Thymus (tissue), 11 donors: ENCODE data around the gene MYO7B. TPM values are rescaled to one million over a fixed set of nuclear protein-coding genes. Genes with fewer than 3 reads are reported as not detected.
A peak's percentile ranks its signal among the peaks of the same experiment; 100 is the strongest.

Experiments
- DNase-seq, 9 donors: peaks; one replicate each; pipeline ENCODE4 v3.0.0-alpha.2; 2013; ENCODE audit warnings: low spot score in 9 of 9, low read depth in 6 of 9, missing footprints in 1 of 9
- H3K27ac ChIP-seq, 2 donors: one replicate each; pipeline ENCODE4 v1.5.1; 2013; ENCODE audit warnings: control low read depth in 1 of 2, low read depth in 1 of 2, low read length in 1 of 2, mild to moderate bottlenecking in 1 of 2, moderate library complexity in 1 of 2
- H3K27me3 ChIP-seq, 2 donors: one replicate each; pipeline ENCODE4 v1.5.1; 2013; ENCODE audit warnings: low read length in 1 of 2; ENCODE audit not compliant: control insufficient read depth in 2 of 2, insufficient read depth in 1 of 2
- H3K36me3 ChIP-seq, 2 donors: one replicate each; pipeline ENCODE4 v1.5.1; 2013; ENCODE audit warnings: low read length in 1 of 2, mild to moderate bottlenecking in 1 of 2, moderate library complexity in 1 of 2; ENCODE audit not compliant: control insufficient read depth in 2 of 2, insufficient read depth in 2 of 2
- H3K4me1 ChIP-seq, 2 donors: one replicate each; pipeline ENCODE4 v1.5.1; 2013; ENCODE audit warnings: low read length in 2 of 2; ENCODE audit not compliant: control insufficient read depth in 2 of 2, insufficient read depth in 2 of 2
- H3K4me3 ChIP-seq, 2 donors: one replicate each; pipeline ENCODE4 v1.5.1; 2013; ENCODE audit warnings: low read length in 2 of 2, control low read depth in 1 of 2, mild to moderate bottlenecking in 1 of 2
- H3K9me3 ChIP-seq, 2 donors: one replicate each; pipeline ENCODE4 v1.5.1; 2013; ENCODE audit warnings: low read length in 1 of 2, mild to moderate bottlenecking in 1 of 2; ENCODE audit not compliant: control insufficient read depth in 2 of 2, insufficient read depth in 1 of 2
- WGBS: extraction: QIAGEN DNeasy Blood & Tissue Kit; methylation state at CpG from one replicate; pipeline ENCODE4 v1.1.7; 2013; 5-methylcytosine and 5-hydroxymethylcytosine counted together
- polyA plus RNA-seq: library from polyadenylated mRNA; stranded (reverse); fragments of 200-250 nt; gene quantifications from one replicate; pipeline ENCODE4 v1.2.3, GENCODE V29; 2013
- total RNA-seq: library from RNA; stranded (reverse); fragments of 120-200 nt; gene quantifications from one replicate; pipeline ENCODE4 v1.2.4, GENCODE V29; 2013
- donor health status: healthy.

MYO7B gene
- total and polyA plus RNA-seq, 2 donors = 4.4 to 5.2 TPM

DNA sequence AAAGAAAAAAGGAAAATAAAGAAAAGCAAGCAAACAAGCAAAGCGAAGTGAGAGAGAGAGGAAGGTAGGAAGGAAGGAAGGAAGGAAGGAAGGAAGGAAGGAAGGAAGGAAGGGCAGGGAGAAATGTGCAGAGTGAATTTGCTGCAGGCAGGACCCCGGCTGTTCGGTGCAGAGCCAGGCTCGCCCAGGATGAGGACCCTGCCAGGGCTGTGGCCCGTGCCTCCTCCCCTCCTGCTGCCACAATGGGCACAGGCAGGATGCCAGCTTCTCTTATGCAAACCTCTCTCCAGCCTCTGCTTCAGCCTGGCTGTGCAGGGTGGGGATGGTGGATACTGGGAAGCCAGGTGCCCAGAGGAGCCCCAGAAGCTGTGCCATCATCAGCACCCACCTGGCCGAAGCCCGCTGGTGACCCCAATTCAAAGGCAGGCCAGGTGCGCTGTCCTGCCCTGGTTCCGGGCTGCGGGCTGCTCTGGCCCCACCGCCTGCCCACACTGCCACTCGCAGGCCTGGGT is 113.7 kb downstream of the MYO7B start:
- Histone ChIP-seq H3K36me3 (no peaks in the 10 kb centered on the region), H3K4me3 (no peak overlapping the region), H3K4me1 (peaks cover 20 to 72% of the 10 kb centered on the region in 2 donors), H3K27me3 (no peaks in the 10 kb centered on the region), H3K27ac (peak overlapping the region; percentile 53 to 54), H3K9me3 (no peaks in the 10 kb centered on the region)
- DNase-seq = peak in 1 of 9 donors; percentile 38
- WGBS = 51% methylated on average over 12 of the region's 12 CpGs

- Histone ChIP-seq H3K4me1 (peaks cover 20 to 68% of the 10 kb centered on the region in 2 donors), H3K27me3 (no peaks in the 10 kb centered on the region), H3K9me3 (no peaks in the 10 kb centered on the region), H3K4me3 (no peak overlapping the region), H3K27ac (peak overlapping the region in 1 of 2 donors; percentile 53), H3K36me3 (no peaks in the 10 kb centered on the region)
- peak; percentile 56 to 90 (median 79) for DNase-seq
- 12% methylated on average over 7 of the region's 7 CpGs for WGBS
Observed at GRCh38 chr2:127649684-127650040, 114.2 kb downstream of the MYO7B start.

DNA sequence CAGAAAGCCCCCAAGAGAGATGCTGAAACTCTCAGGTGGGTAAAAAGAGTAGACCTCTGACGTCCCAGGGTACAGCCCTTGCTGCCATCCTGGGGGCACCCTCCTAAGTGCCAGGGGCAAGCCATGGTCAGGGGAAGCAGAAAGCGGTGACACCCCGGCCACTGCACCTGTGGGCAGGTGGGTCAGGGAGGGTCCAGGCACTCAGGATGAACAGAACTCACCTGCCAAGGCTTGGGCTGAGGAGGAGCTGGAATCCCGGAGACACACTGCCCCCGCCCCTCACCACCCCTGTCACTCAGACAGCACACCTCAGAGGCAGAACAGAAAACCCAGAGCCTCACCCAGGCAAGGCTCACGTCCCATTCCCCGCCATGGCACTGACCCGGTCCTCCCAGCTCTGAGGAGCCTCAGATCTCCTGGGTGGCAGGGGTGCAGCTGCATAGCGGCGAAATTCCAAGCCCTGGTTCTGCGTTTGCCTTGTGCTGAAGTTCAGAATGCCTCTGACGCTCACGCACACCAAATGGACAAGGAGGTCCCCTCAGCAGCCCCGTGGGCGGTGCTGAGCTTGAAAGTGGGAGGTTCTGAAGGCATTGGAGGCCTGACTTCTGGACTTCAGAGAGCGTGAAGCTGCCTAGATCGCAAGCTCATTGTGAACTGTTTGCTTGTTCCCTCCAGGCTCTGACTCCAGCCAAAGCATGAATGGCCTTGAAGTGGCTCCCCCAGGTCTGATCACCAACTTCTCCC is 114.7 kb downstream of the MYO7B start:
- Histone ChIP-seq H3K27ac (no peak overlapping the region), H3K36me3 (no peaks in the 10 kb centered on the region), H3K27me3 (no peaks in the 10 kb centered on the region), H3K4me1 (peaks cover 20 to 65% of the 10 kb centered on the region in 2 donors), H3K9me3 (no peaks in the 10 kb centered on the region), H3K4me3 (no peak overlapping the region)
- DNase-seq = no peak
- WGBS = 92% methylated on average over 17 of the region's 17 CpGs

DNA sequence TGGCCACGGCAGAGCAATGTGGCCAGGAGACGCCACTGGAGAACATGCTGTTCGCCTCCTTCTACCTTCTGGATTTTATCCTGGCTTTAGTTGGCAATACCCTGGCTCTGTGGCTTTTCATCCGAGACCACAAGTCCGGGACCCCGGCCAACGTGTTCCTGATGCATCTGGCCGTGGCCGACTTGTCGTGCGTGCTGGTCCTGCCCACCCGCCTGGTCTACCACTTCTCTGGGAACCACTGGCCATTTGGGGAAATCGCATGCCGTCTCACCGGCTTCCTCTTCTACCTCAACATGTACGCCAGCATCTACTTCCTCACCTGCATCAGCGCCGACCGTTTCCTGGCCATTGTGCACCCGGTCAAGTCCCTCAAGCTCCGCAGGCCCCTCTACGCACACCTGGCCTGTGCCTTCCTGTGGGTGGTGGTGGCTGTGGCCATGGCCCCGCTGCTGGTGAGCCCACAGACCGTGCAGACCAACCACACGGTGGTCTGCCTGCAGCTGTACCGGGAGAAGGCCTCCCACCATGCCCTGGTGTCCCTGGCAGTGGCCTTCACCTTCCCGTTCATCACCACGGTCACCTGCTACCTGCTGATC is 115.4 kb downstream of the MYO7B start:
- Histone ChIP-seq H3K36me3 (no peaks in the 10 kb centered on the region), H3K4me1 (peaks cover 20 to 63% of the 10 kb centered on the region in 2 donors), H3K9me3 (no peaks in the 10 kb centered on the region), H3K4me3 (no peak overlapping the region), H3K27ac (no peak overlapping the region), H3K27me3 (no peaks in the 10 kb centered on the region)
- DNase-seq = no peak
- WGBS = 82% methylated on average over 28 of the region's 28 CpGs

DNA sequence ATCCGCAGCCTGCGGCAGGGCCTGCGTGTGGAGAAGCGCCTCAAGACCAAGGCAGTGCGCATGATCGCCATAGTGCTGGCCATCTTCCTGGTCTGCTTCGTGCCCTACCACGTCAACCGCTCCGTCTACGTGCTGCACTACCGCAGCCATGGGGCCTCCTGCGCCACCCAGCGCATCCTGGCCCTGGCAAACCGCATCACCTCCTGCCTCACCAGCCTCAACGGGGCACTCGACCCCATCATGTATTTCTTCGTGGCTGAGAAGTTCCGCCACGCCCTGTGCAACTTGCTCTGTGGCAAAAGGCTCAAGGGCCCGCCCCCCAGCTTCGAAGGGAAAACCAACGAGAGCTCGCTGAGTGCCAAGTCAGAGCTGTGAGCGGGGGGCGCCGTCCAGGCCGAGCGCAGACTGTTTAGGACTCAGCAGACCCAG is 115.9 kb downstream of the MYO7B start:
- Histone ChIP-seq H3K27ac (no peak overlapping the region), H3K36me3 (no peaks in the 10 kb centered on the region), H3K27me3 (no peaks in the 10 kb centered on the region), H3K4me1 (peaks cover 20 to 58% of the 10 kb centered on the region in 2 donors), H3K9me3 (no peaks in the 10 kb centered on the region), H3K4me3 (no peak overlapping the region)
- no peak for DNase-seq
- 98% methylated on average over 29 of the region's 29 CpGs for WGBS

- H3K4me3 ChIP-seq = no peak overlapping the region
- no peak for DNase-seq
- peaks cover 15 to 52% of the 10 kb centered on the region in 2 donors for H3K4me1 ChIP-seq
- H3K9me3 ChIP-seq = no peaks in the 10 kb centered on the region
- no peaks in the 10 kb centered on the region for H3K36me3 ChIP-seq
- no peaks in the 10 kb centered on the region for H3K27me3 ChIP-seq
- 84% methylated on average over 14 of the region's 14 CpGs for WGBS
- H3K27ac ChIP-seq = no peak overlapping the region
Observed at GRCh38 chr2:127651971-127652550, 116.6 kb downstream of the MYO7B start.

DNA sequence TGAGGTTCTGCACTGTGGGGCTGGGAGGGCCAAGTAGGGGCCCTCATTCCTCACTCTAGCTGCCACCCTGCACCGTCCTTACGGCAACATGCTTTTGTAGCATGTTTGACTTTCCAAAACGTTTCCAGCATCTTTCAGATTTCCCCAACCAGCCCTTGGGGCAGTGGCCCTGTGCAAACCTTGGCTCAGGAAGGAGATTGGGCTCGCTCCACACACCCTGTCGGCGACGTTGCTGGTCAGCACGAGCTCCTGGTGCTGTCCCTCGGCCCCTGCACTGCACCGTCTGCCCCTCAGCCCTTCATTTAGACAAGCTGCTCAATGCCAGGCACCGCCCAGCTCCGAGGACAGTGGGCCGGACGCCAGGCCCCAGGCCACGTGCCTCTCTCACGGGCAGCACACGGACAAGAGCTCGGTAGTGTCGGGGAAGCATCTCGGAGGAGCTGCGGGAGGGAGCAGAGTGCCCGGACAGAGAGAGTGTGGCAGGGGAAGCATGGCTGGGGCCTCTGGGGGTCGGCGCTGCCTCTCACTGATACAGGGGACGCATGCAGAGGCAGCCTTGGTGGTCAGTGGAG is 117.4 kb downstream of the MYO7B start:
- Histone ChIP-seq H3K4me3 (no peak overlapping the region), H3K27me3 (no peaks in the 10 kb centered on the region), H3K9me3 (no peaks in the 10 kb centered on the region), H3K4me1 (peaks cover 14 to 44% of the 10 kb centered on the region in 2 donors), H3K27ac (no peak overlapping the region), H3K36me3 (no peaks in the 10 kb centered on the region)
- no peak for DNase-seq
- 90% methylated on average over 25 of the region's 25 CpGs for WGBS

GRCh38 chr2:127653421-127654083 is 118.1 kb downstream of the MYO7B start:
- no peak for DNase-seq
- 61% methylated on average over 16 of the region's 16 CpGs for WGBS
- H3K36me3 ChIP-seq = no peaks in the 10 kb centered on the region
- no peak overlapping the region for H3K27ac ChIP-seq
- peaks cover 14 to 37% of the 10 kb centered on the region in 2 donors for H3K4me1 ChIP-seq
- H3K4me3 ChIP-seq = no peak overlapping the region
- no peaks in the 10 kb centered on the region for H3K27me3 ChIP-seq
- no peaks in the 10 kb centered on the region for H3K9me3 ChIP-seq
